SK-N-DZ (cell line): ENCODE results near the gene KCNJ4. TPM values are rescaled to one million over a fixed set of nuclear protein-coding genes. Genes with fewer than 3 reads are reported as not detected.

Source experiments
- DNase-seq: peaks from one replicate; pipeline ENCODE4 v3.0.0-alpha.2; 2015; ENCODE audit warnings: low spot score
- polyA plus RNA-seq, 2 experiments: library from polyadenylated mRNA; depleted of rRNA; stranded (reverse); fragments of >200 nt; gene quantifications; 2 replicates each; pipeline ENCODE4 v1.2.3, GENCODE V29; 2014

The KCNJ4 gene
- 0.27 and 0.30 TPM in 2 replicates for polyA plus RNA-seq (2014; cell fraction: cytosol; rRNA removed)
- not detected in 2 replicates for polyA plus RNA-seq (2014; cell fraction: nucleus; rRNA removed)

GRCh38 chr22:38455076-38455529 lies at the start of gene KCNJ4:
Gene KCNJ4 (minus strand): TSS chr22:38455199. CDS start chr22:38428132, 27,067 bp downstream.
- no peak for DNase-seq

- DNase-seq = no peak
These were observed 48.0 kb upstream of the KCNJ4 start for GRCh38 chr22:38503021-38503420.

- no peak for DNase-seq
These were observed 47.0 kb upstream of the KCNJ4 start for GRCh38 chr22:38501797-38502672.

- no peak for DNase-seq
These were observed 42.9 kb upstream of the KCNJ4 start for GRCh38 chr22:38497869-38498268.

- DNase-seq = no peak
These were observed 39.9 kb upstream of the KCNJ4 start for GRCh38 chr22:38494939-38495338.

- DNase-seq = no peak
These were observed 39.5 kb upstream of the KCNJ4 start for GRCh38 chr22:38494498-38494897.

- DNase-seq = no peak
These were observed 36.8 kb upstream of the KCNJ4 start for GRCh38 chr22:38491707-38492348.

- no peak for DNase-seq
These were observed 35.9 kb upstream of the KCNJ4 start for GRCh38 chr22:38490915-38491314.

GRCh38 chr22:38490475-38490874 lies 35.5 kb upstream of the KCNJ4 start:
- no peak for DNase-seq

GRCh38 chr22:38489561-38490145 lies 34.7 kb upstream of the KCNJ4 start:
- DNase-seq = no peak

GRCh38 chr22:38489142-38489541 lies 34.1 kb upstream of the KCNJ4 start:
- no peak for DNase-seq

- no peak for DNase-seq
These were observed 32.9 kb upstream of the KCNJ4 start for GRCh38 chr22:38487946-38488345.

- DNase-seq = no peak
These were observed 30.8 kb upstream of the KCNJ4 start for GRCh38 chr22:38485783-38486182.

GRCh38 chr22:38484244-38484643 lies 29.2 kb upstream of the KCNJ4 start:
- no peak for DNase-seq

- no peak for DNase-seq
These were observed 27.8 kb upstream of the KCNJ4 start for GRCh38 chr22:38482662-38483308.

GRCh38 chr22:38481871-38482332 lies 26.9 kb upstream of the KCNJ4 start:
- no peak for DNase-seq

GRCh38 chr22:38481162-38481870 lies 26.3 kb upstream of the KCNJ4 start:
- DNase-seq = no peak

- no peak for DNase-seq
These were observed 24.3 kb upstream of the KCNJ4 start for GRCh38 chr22:38479096-38479837.

- DNase-seq = no peak
These were observed 22.6 kb upstream of the KCNJ4 start for GRCh38 chr22:38477585-38477984.

GRCh38 chr22:38474003-38474607 lies 19.1 kb upstream of the KCNJ4 start:
- DNase-seq = no peak
